CD4-positive, alpha-beta T cell treated with Interleukin-15 for 1 hour (primary cell): ENCODE data around the gene DNM3.

Experiments used
- DNase-seq: peaks from one replicate; pipeline ENCODE4 v3.0.0-alpha.2; 2020

Gene DNM3

DNA sequence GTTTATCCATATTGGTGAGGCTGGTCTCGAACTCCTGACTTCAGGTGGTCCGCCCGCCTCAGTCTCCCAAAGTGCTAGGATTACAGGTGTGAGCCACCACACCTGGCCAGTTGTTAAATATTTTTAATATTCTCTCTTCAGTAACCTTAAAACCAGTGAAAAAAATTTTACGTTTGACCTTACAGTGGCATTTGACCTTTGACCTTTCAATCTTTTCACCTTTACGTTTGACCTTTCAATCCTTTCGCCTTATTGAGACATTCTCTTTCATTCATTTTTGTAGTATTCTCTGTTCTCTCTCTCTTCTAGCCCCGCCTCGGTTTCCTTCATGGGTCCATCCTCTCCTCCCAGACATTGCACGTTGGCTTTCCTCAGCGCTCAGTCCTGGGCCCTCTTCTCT, 277.9 kb downstream of the DNM3 start:
- DNase-seq: no peak

DNA sequence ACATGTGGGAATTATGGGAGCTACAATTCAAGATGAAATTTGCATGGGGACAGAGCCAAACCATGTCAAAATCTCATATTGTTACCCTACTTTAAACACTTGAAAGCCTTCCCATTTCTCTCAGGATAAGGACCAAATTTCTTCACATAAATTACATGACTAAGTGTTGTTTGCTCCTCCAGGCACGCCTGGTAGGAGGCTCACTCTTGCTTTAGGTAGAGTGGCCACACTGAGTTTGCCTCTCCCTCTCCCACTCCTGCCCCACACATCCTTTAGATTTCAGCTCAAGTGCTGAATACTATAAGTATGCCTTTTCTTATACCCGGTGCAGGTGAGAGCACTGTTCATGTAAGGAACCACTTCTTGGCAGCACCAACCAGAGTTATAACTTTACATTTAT, 279.1 kb downstream of the DNM3 start:
- no peak for DNase-seq

DNA sequence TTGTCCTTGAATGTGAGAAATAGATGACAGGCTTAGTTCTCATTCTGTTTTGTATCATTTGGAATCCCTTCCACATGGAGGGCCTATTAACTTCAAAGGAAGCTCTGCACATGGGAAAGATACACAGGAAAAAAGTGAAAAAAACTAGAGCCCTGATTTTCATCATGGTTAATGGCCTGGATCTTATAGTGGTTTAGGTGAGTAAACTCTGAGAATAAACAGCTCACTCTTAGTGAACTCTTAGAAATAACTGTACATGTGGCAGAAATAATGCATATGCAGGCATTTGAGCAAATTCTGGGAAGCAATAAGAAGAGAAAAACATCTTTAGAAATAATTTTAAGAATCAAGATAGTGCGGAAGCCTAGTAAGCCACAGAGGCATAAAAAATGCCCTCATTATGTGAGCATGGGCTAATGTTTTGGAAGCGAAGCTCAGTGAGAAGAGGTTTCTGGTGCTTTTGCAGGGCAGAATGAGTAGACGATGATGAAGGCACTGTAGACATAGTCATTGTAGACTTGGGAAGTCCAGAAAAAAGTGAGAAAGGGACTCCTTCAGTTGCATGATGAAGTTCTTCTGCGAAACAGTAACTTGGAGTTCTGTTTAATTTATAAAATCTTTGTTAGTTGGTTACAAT, 279.9 kb downstream of the DNM3 start:
- no peak for DNase-seq

DNA sequence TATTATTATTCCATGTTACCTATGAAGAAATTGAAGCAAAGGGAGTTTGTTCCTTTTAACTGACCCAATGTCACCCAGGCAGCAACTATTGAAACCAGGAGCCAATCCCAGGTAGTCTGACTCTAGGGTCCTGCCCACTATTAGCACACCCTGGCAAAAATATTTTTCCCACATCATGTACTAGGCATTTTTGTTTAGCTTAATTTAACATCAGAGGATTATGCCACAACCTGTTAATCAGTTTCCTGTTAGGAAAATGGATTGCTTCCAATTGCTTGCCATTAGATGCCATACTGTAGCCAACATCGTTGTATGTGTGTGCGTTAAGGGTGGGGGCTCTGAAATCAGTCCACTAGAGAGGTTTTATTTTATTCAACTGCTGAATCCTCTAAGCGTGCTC, 281.1 kb downstream of the DNM3 start:
- no peak for DNase-seq

DNA sequence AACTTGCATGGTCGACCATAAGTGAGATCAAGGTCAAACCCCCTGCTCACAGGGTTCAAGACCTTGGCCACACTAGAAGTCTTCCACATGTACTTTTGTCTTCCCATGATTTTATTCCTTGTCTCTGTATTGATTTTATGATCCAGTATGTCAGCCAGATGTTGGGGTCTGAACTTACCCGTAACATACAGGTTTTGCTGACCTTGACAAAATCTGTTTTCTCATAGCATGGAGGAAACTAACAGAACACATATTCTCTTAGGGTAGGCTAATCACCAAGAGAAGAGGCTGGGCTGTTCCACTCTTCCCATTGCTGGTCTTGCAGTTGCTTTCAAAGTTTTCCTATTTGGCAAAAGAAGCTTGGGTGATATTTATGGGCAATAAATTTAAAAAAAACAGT, 284.0 kb downstream of the DNM3 start:
- DNase-seq: no peak

DNA sequence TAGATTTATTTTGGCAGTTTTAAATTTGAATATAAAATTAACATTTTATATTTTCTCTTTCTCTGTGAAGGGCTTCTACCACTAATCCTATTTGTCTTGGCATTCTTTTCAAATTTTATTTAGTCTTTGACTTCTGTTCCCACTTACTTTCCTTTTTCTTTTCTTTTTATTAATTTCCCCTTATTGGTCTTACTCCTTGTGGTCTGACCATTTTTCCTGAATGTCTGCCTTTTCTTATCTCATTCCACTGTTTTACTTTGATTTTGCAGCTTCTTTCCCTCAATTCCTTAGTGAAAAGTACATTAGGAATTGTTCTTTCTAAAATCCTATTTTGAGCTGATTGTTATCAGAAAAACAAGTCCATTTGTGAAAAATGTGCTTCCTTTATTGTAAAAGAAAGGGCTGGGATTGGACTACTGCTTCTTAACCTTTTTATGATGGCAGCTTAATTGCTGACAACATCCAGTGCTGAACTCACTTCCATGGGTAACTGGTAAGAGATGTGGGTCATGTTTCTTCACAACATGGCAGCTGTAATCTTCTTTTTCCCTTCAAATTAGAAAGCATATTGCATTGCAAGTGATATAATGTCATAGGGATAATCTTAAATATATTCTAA, 284.6 kb downstream of the DNM3 start:
- DNase-seq: no peak

DNA sequence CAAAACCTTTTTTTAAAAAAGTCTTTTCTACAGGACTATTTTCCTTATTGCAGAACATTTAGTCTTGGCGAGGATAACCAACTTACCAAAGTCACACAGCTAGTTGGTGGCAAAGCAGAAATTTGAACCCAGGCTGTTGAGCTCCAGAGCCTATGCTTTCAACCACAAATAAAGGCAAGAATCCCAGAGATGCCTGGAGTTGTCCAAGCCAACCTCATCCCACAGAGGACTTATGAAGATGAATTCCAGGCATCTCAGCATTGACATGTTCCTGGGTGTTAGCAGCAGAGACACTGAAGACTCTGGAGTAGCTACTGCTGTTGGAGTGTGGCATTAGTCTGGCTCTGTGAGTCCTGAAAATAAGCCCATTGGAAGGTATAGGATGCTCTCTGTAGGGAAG, 291.5 kb downstream of the DNM3 start:
- no peak for DNase-seq

DNA sequence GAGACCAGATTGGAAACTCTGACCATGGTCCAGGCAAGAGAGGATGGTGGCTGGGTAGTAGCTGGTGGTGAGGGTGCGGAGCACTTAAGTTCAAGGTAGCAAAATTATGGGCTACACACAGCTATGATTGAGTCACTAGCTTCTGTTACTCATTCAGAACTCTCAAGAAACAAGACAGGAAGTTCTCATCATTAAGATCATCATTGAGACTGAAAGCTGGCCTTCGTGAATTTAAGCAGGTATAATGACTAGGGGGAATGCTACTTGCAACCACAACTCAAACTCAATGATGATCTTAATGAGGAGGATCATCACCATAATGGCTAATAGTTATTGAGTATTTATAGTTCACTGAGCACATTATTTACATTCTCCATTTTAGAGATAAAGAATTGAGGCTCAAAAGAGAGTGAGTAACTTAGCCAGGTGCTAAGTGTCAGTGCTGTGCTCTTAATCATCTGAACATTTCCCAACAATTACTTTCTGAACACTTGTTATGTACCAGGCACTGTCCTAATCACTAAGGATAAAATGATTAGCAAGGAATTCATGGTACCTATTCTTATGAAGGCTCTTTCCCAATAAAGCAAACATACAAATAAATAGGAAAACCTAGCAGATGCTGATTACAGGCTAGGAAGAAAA, 292.9 kb downstream of the DNM3 start:
- no peak for DNase-seq

DNA sequence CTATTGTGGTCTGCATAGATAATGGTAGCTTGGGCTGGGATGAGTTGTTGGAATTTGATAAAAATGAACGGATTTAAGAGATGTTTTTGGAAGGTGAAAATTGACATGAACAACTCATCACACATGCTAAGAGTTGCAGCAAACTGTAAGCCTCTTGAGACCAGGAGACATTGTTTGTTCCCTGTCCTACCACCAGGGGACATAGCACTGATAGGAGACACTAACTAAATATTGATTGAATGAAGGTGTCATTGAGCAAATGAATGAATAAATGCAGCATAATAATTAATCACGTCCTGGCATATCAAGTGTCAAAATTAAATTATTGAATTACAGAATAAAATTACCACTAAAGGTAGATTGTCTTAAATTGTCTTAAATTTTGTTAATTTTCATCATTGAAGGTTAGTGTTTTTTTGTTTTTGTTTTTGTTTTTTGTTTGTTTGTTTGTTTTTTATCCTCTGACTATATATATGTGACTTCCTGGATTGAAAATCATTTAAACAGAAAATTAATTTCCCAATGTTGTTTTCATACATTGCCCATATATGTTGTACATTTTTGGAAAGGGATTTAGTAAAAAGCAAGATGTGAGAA, 293.9 kb downstream of the DNM3 start:
- no peak for DNase-seq

DNA sequence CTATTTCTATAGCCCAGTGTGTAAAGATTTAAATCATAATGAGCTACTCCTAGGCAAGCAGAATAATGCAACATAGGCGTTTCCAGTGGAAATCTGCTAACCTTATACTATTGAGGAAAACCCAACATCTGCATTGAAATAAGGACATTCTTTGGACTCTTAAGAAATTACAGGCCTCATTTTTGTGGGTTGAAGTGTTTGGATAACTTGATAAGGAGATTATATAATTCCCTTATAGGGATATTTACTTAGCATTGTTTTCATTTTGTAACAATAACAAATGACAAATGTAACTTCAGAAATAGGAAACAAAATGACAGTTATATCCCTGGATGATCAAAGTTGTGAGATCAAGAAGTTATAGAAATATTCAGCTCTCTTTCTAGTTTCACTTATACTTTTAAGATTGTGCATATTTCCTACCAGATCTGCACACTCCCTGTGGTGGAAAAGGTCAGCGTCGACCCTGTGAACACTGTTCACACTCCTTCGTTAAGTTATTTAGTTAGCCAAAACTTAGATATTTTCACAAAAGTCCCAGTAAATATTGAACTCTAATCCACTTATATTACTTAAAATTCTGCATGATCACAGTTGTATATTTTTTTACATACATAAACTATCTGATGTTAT, 294.8 kb downstream of the DNM3 start:
- no peak for DNase-seq

DNA sequence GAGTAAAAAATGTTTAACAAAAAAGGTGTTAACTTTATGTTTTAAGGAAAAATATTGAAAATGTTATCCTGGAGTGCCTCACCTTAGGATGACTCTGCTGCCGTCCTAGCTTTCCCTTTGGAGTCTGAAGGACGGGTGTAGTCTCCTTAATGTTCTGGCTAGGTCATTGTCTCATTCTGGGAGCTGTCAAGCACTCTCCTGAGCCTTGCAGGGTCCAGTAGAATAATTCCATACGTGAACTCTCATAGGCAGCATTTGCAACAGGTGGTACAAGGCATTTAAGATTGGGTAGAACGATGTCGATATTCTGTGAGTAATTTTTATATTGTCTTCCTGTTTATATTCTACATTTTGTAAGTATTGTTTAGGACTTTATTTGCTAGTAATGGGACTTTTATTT, 295.6 kb downstream of the DNM3 start:
- no peak for DNase-seq

DNA sequence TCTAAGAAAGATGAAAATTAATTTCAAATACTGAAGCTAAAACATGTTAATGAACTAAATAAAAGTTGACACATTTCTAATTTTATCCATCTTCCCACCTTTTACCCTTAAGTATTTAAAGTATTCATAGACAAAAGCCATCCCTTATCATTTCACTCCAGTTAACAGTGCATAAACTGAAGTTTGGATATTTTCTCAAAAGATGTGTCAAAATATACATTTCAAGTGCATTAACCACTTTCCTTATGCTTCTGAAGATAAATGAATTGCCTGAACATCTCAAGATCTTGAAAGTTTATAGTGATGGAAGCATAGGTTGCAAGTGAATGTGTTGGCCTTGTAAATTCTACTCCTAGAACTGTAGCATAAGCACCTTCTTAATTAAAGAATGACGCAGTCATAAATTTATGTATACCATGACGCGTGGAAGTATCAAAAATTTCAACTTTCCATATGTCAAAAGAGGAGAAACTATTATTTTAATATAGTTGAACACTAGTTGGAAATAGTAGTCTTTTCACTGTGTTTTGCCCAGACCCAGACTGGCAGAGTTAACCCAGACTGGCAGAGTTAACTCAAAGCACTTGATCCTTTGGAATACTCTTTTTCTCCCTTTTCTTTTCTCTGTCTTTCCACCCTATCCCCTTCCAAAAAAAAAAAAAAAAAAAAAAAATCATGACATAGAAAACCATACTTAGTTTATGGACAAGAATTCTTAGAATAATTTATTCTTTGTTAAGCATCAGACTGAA, 296.6 kb downstream of the DNM3 start:
- no peak for DNase-seq

DNA sequence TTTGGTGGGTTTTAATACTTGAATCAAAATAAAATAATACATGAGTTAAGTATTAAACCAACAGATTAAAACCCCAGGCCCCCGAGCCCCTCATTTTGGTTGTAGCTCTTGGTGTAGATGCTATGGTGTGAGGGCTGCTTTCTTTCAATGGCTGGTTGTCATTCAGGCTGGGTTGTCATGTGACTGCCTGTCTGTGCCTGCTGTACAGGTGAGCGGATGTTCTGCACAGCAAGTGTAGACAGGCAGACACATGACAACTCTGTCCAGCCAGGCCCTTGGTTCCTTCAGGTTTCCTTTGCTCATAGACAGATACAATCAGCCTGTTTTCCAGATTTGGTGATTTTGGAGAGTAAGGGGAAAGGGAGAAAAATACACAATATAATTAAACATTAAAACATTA, 297.3 kb downstream of the DNM3 start:
- DNase-seq: no peak

DNA sequence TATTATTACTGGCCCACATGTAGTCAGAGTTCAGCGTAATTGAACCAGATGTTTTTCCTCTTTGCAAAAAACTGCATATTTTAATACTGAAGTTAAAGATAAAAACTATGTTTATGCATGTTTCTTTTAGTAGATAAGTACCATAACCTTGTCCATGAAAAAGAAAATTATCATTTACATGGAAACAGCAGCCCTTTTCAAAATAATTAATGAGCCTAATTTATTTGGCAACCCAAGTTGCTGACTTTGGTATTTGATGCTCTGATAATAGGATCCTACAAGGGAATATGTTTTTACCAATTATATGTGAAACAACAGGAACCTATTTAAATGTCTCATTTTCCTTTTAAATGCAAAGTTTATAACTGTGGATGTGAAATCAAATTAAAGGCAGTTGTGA, 297.9 kb downstream of the DNM3 start:
- no peak for DNase-seq

DNA sequence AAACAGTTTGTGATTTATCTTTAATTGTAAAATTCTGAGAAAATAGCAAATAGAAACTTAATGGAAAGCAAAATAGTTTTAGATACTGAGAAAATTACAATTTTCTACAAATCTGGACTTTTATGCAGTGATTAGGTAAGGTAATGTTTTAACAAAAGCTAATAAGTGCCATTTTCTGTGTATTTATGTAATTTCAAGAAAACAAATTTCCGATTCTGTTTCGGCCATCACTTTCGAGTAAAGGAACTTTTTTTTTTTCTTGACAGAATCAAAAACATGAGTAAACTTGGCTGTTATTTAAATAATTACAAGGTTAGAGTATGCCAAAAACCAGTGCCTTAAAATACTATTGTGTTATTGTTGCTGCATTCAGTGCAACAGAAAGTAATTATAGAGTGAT, 298.8 kb downstream of the DNM3 start:
- no peak for DNase-seq

DNA sequence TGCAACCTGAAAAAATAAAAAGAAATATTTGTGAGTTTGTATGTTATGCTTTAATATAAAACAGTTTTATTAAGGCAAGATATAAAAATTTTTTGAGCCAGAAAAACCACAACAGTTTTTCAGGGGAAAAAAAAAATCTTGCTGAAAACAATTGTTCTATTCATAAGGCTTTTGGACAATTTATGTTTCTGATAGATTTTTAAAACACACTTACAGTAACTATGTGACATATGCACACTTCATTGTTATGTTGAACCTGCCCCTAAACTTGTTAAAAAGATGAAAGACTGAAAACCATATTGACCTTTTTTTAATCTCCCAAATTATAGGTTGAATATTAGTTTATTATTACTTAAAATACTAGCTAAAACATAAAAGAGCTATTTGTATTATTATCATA, 299.3 kb downstream of the DNM3 start:
- DNase-seq: no peak

DNA sequence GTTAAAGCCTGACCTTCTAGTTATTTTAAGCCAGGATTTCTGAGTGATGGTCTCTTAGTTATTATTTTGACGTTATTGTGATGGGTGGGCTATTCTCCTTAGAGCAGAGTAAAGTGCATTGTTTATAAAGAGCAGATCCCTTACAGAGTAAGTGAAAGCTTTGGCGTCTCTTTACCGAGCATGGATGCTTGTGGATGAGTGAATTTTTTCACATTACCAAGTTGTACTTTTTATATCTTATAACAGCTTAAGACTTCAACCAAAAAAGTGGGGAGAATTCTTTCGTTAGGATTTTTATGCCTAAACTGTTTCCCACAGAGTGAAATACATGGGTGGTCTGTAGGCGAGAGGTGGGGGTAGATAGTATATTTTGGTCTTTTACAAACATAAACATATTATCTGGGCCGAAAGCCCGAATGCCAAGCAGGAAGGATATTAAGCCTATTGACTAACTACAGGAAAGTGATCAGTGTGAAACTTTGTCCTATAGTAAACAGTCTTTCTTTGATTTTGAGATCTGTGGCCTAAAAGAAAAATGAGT, 300.1 kb downstream of the DNM3 start:
- DNase-seq: no peak

DNA sequence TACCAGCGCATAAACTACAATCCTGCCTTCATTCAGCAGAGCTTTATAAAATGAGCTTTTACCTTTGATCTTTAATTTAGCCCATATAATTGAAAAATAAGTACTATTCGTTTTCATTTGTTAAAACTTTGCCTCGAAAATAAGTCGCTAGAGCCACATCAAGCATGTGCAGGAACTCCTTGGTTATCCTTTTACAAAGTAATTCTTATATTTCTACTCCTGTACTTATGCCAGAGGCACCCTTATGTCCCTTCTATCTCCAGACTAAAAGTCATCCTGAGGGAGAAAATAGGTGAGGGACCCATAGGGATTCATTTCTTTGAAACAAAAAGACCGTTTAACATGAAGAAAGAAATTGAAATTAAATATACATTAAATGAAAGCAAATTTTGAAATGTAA, 301.0 kb downstream of the DNM3 start:
- DNase-seq: no peak

DNA sequence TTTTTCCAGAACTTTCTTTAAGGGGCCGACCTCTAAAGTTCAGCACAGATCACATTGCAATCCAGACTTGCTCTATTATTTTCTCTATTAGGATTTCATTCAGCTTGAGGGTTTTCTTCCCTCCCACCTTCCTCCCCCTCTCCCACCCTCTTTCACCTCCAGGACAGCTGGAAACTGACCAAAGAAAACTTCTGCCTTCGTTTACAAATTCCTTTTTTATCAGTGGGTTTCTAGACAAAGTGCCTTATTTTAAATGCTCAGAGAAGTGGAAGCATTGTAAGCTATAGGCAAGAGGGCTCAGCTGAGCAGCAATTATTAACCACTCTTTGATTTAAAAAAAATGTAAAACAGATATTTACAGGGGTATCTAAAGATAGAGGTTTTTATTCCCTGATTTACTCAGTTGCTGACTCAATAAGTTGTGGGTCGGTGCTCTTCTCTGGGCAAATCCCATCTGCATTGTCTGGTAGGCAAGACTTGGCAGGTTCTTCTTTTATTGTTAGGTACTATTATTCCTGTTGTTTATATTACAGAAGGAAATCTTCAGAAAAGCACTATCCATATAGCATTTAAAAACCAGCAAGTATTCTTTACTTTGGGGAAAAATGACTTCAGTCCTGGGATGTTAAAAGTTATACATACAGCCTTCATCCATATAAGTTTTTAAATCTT, 302.2 kb downstream of the DNM3 start:
- DNase-seq: no peak

DNA sequence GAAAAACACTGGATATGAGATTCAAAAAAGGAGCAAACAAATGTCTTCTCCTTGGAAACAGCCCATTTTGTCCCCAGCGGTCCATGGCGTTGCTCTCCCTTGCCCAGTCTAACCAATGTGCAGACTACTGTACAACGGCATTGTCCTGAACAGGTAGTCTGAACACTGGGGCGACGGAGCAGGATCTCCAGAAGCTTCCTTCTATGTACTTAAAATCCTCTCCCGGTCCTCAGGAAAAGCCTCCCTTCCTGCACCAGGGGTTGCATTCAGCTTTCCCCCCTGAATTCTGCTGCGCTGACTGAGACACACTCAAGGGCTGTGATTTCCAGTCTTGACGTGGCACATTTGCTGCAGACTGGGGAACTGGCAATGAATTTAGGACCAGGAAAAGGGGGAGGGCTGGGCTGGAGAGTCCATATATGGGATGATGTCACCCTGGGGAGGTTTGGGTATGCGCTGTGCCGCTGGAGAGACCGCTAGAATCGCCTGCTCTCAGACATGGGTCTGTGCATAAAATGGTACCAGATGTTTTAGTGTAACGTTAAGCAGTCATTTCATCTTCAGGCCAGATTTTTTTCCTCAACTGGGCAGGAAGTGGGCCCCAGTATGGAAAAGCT, 303.3 kb downstream of the DNM3 start:
- no peak for DNase-seq

DNA sequence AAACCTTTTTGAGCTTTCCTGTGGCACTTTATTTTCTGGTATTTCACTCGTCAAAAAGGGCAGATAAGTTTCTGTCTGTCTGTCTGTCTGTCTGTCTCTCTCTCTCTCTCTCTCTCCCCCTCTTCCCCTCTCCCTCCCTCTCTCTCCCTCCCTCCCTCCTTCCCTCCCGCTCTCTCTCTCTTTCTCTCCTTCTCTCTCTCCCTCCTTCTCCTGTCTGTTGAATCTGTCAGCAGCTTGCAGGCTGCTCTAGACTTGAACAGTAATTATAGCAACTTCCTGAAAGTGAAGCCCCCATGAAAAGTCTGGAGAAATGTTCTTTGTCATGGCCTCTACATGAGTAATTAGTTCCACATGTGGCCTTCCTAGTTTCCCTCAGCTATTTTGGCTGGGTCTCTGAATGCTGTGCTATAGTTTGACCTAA, 303.9 kb downstream of the DNM3 start:
- DNase-seq: no peak

DNA sequence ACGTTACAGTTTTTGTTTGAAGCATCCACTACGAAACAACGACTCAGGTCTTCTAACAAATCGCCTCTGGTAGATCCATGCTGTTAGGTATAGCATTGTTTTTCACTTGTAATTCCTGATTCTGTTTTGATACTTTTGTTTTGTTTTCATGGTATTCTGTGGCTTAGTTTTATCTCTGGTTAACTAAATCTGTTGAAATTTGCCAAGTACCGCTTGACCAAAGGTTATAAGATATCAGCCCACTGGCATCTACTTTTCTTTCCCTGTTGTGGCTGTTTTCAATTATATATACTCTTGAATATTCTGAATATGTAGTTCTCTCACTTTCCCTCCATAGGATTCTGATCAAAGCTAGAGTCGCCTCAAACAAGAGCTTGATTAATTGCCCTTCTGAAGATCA, 304.4 kb downstream of the DNM3 start:
- no peak for DNase-seq
